Non-pigmented ciliary epithelial cell (primary cell): Measurements from ENCODE around the gene ACOXL.
"Not testable (repeated sequence)": the region's sequence is repeated elsewhere in the genome, so short reads cannot be mapped to it uniquely, and the experiment has no call there.

Experiments
- DNase-seq: peaks from one replicate; pipeline ENCODE4 v3.0.0-alpha.2; 2010; ENCODE audit warnings: low read depth

ACOXL gene

GRCh38 chr2:110929528-110929927, 197.2 kb downstream of the ACOXL start:
- DNase-seq, result no peak

GRCh38 chr2:110931648-110932047, 199.3 kb downstream of the ACOXL start:
- DNase-seq, result peak; percentile 10

GRCh38 chr2:110933420-110933819, 201.0 kb downstream of the ACOXL start:
- DNase-seq, result no peak

GRCh38 chr2:110934948-110935347, 202.6 kb downstream of the ACOXL start:
- DNase-seq, result no peak

- no peak for DNase-seq
Observed at GRCh38 chr2:110940376-110940910, 208.1 kb downstream of the ACOXL start.

GRCh38 chr2:110941226-110941625, 208.9 kb downstream of the ACOXL start:
- DNase-seq, result no peak

GRCh38 chr2:110943070-110943634, 210.8 kb downstream of the ACOXL start:
- DNase-seq, result no peak

- no peak for DNase-seq
Observed at GRCh38 chr2:110946902-110947301, 214.5 kb downstream of the ACOXL start.

GRCh38 chr2:110948027-110948674, 215.8 kb downstream of the ACOXL start:
- DNase-seq, result no peak

GRCh38 chr2:110950281-110950680, 217.9 kb downstream of the ACOXL start:
- DNase-seq, result no peak

GRCh38 chr2:110955045-110955444, 222.7 kb downstream of the ACOXL start:
- DNase-seq, result no peak

GRCh38 chr2:110955556-110955955, 223.2 kb downstream of the ACOXL start:
- DNase-seq, result no peak

GRCh38 chr2:110957293-110957692, 224.9 kb downstream of the ACOXL start:
- DNase-seq, result no peak

- no peak for DNase-seq
Observed at GRCh38 chr2:110958346-110959119, 226.2 kb downstream of the ACOXL start.

GRCh38 chr2:110959198-110959597, 226.8 kb downstream of the ACOXL start:
- DNase-seq, result no peak

GRCh38 chr2:110960281-110960680, 227.9 kb downstream of the ACOXL start:
- no peak for DNase-seq

GRCh38 chr2:110960954-110961353, 228.6 kb downstream of the ACOXL start:
- no peak for DNase-seq

- not testable (repeated sequence) for DNase-seq
Observed at GRCh38 chr2:110961643-110962042, 229.3 kb downstream of the ACOXL start.

- no peak for DNase-seq
Observed at GRCh38 chr2:110969696-110970095, 237.3 kb downstream of the ACOXL start.

- DNase-seq, result no peak
Observed at GRCh38 chr2:110970201-110970600, 237.8 kb downstream of the ACOXL start.

- no peak for DNase-seq
Observed at GRCh38 chr2:110971811-110972210, 239.4 kb downstream of the ACOXL start.

- DNase-seq, result no peak
Observed at GRCh38 chr2:110973262-110973661, 240.9 kb downstream of the ACOXL start.

- DNase-seq, result no peak
Observed at GRCh38 chr2:110977403-110977802, 245.0 kb downstream of the ACOXL start.
